ENCODE measurements around the gene CPNE7. TPM values are rescaled to one million over a fixed set of nuclear protein-coding genes. Genes with fewer than 3 reads are reported as not detected.

CPNE7 gene
- total and polyA plus RNA-seq, 4 experiments from 2014 or later: 2.3 to 7.3 (median 4.9) TPM

DNA sequence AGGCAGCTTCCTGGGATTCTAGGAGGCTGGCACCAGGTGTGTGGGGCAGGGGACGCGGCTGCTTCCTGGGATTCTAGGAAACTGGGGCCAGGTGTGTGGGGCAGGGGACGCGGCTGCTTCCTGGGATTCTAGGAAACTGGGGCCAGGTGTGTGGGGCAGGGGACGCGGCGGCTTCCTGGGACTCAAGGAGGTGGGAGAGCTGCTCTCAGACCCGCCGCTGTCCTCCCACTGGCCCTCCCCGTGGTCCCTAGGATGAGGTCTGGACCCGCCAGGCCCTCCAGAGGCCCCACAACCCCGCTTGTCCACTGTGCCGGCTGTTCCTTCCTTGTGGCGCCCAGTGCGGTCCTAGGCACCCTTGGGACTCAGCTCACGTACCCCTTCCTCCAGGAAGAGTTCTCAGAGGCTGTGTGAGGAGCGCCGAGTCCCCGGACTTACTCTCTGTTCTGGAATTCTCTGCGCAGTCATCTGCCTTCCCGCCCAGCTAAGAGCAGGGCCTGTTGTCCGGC, 38.4 kb downstream of the CPNE7 start:
- peak overlapping the region in 1 of 7 donors; percentile 65 for H3K27ac Mint-ChIP-seq
- Histone ChIP-seq H3K9me3 (ENCODE audit: control insufficient read depth in 1 of 2, low read length in 2 of 2) (no peaks in the 10 kb centered on the region), H3K27me3 (ENCODE audit: insufficient read depth, low read length) (no peaks in the 10 kb centered on the region), H3K4me3 (ENCODE audit: low read length in 2 of 2) (no peak overlapping the region), H3K4me1 (ENCODE audit: insufficient read depth, low read length) (peaks cover 7% of the 10 kb centered on the region), H3K36me3 (ENCODE audit: insufficient read depth, low read length) (no peaks in the 10 kb centered on the region), H3K27ac (ENCODE audit: low read depth, low read length) (no peak overlapping the region)
- H3K27me3 Mint-ChIP-seq: no peaks in the 10 kb centered on the region
- no peaks in the 10 kb centered on the region for H3K36me3 Mint-ChIP-seq
- no peak for DNase-seq
- H3K9me3 Mint-ChIP-seq: peaks cover 0 to 7% (median 2%) of the 10 kb centered on the region in 8 donors
- H3K4me3 Mint-ChIP-seq: no peak overlapping the region
- H3K4me1 Mint-ChIP-seq: peaks cover 11 to 17% (median 13%) of the 10 kb centered on the region in 4 donors
- ChIA-PET CTCF (ENCODE audit: partially characterized antibody) (interaction anchor here (0.7 to 2.2 kb wide), 4 partner anchors 14 to 246 kb away, joined by 3 to 9 read pairs (median 4); no protein-coding TSS in a partner anchor), POLR2A (ENCODE audit: partially characterized antibody) (no interaction called here)
- intact Hi-C loops (cut with micrococcal nuclease): no loop called here

DNA sequence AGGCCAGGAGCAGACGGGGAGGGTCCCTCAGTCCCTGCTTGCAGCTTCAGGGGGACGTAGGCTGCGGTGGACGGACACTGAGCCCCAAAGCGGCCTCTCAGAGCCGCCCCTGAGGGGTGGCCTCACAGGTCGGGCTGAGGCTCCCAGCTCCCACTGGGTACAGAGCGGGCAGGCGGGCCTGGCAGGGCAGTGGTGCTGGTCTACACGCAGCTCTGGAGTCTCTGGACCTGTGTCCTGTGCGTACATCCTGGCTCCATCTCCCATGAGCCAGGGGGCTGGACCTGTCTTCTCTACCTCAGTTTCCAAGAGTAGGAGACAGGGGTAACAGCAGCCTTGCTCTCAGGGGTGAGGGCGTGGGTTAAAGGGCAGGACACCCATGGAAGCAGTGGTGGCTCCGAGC, 39.6 kb downstream of the CPNE7 start:
- no peak overlapping the region for H3K4me3 ChIP-seq (ENCODE audit: low read length in 2 of 2)
- DNase-seq: no peak
- peaks cover 0 to 7% (median 2%) of the 10 kb centered on the region in 8 donors for H3K9me3 Mint-ChIP-seq
- POLR2A ChIA-PET (ENCODE audit: partially characterized antibody): interaction anchor here (0.6 to 1.4 kb wide), 4 partner anchors 12 to 259 kb away, joined by 3 to 7 read pairs (median 3); no protein-coding TSS in a partner anchor
- H3K9me3 ChIP-seq (ENCODE audit: control insufficient read depth in 1 of 2, low read length in 2 of 2): no peaks in the 10 kb centered on the region
- H3K4me1 Mint-ChIP-seq: peaks cover 11 to 17% (median 13%) of the 10 kb centered on the region in 4 donors
- no peaks in the 10 kb centered on the region for H3K27me3 Mint-ChIP-seq
- CTCF ChIA-PET (ENCODE audit: partially characterized antibody): interaction anchor here (1.0 to 2.2 kb wide), 6 partner anchors 15 to 249 kb away, joined by 3 to 9 read pairs (median 4); no protein-coding TSS in a partner anchor
- no peaks in the 10 kb centered on the region for H3K36me3 ChIP-seq (ENCODE audit: insufficient read depth, low read length)
- no peak overlapping the region for H3K27ac Mint-ChIP-seq
- no peak overlapping the region for H3K27ac ChIP-seq (ENCODE audit: low read depth, low read length)
- intact Hi-C loops (cut with micrococcal nuclease): no loop called here
- H3K27me3 ChIP-seq (ENCODE audit: insufficient read depth, low read length): no peaks in the 10 kb centered on the region
- H3K4me1 ChIP-seq (ENCODE audit: insufficient read depth, low read length): peaks cover 7% of the 10 kb centered on the region
- H3K36me3 Mint-ChIP-seq: no peaks in the 10 kb centered on the region
- no peak overlapping the region for H3K4me3 Mint-ChIP-seq

DNA sequence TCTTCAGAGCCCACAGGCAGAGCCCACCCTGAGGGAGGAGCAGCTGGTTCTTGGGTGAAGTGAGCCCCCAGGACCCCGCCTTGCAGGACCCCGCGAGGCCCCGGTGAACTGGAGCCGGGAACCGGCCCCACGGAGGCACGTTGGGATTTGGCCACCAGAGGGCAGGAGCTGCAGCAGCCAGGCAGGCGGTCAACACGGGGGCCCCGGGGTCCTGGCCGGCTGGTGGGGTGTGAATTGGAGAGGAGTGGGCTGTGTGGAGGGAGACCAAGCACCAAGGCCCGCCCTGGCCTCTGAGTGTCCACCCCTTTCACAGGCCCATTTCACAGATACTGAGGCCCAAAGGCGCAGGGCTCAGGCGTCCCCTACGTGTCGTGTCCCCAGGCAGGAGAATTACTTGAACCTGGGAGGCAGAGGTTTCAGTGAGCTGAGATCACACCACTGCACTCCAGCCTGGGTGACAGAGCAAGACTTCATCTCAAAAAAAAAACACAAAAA, 40.1 kb downstream of the CPNE7 start:
- Mint-ChIP-seq H3K36me3 (no peaks in the 10 kb centered on the region), H3K9me3 (peaks cover 0 to 7% (median 2%) of the 10 kb centered on the region in 8 donors), H3K4me3 (no peak overlapping the region), H3K4me1 (peaks cover 11 to 17% (median 13%) of the 10 kb centered on the region in 4 donors), H3K27ac (peak overlapping the region in 1 of 7 donors; percentile 78), H3K27me3 (no peaks in the 10 kb centered on the region)
- intact Hi-C loops (cut with micrococcal nuclease): no loop called here
- H3K27ac ChIP-seq (ENCODE audit: low read depth, low read length): no peak overlapping the region
- no peaks in the 10 kb centered on the region for H3K27me3 ChIP-seq (ENCODE audit: insufficient read depth, low read length)
- peak in 1 of 5 donors; percentile 5 for DNase-seq
- ChIA-PET POLR2A (ENCODE audit: partially characterized antibody) (interaction anchor here (1.1 to 1.4 kb wide), 2 partner anchors 13 to 54 kb away, joined by 3 to 7 read pairs; no protein-coding TSS in a partner anchor), CTCF (ENCODE audit: partially characterized antibody) (interaction anchor here (1.1 to 2.2 kb wide), 4 partner anchors 50 to 249 kb away, joined by 3 to 9 read pairs (median 4); no protein-coding TSS in a partner anchor)
- H3K4me3 ChIP-seq (ENCODE audit: low read length in 2 of 2): no peak overlapping the region
- H3K9me3 ChIP-seq (ENCODE audit: control insufficient read depth in 1 of 2, low read length in 2 of 2): no peaks in the 10 kb centered on the region
- peaks cover 7% of the 10 kb centered on the region for H3K4me1 ChIP-seq (ENCODE audit: insufficient read depth, low read length)
- H3K36me3 ChIP-seq (ENCODE audit: insufficient read depth, low read length): no peaks in the 10 kb centered on the region

DNA sequence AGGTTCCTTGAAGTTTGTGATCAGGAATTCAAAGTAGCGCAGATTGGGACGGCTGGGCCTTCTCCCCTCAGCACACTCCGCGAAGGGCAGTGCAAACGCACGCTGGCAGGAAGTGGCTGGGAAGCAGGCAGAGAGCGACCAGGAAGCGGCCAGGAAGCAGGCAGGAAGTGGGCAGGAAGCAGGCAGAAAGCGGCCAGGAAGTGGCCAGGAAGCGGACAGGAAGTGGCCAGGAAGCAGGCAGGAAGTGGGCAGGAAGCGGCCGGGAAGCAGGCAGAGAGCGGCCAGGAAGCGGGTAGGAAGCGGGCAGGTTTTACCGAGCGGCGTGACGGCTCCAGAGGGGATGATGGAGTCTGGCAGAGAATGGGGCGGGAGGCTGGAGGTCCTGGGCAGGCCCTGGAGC, 41.1 kb downstream of the CPNE7 start:
- H3K27ac ChIP-seq (ENCODE audit: low read depth, low read length): no peak overlapping the region
- H3K4me1 ChIP-seq (ENCODE audit: insufficient read depth, low read length): peaks cover 7% of the 10 kb centered on the region
- CTCF ChIA-PET (ENCODE audit: partially characterized antibody): no interaction called here
- Mint-ChIP-seq H3K4me3 (peak overlapping the region in 1 of 8 donors; percentile 59), H3K4me1 (peaks cover 11 to 17% (median 13%) of the 10 kb centered on the region in 4 donors), H3K27me3 (peaks cover 0 to under 1% of the 10 kb centered on the region in 2 donors), H3K36me3 (no peaks in the 10 kb centered on the region), H3K27ac (peak overlapping the region; percentile 29 to 95 (median 83)), H3K9me3 (peaks cover 0 to 7% (median 2%) of the 10 kb centered on the region in 8 donors)
- intact Hi-C loops (cut with micrococcal nuclease): no loop called here
- no peaks in the 10 kb centered on the region for H3K9me3 ChIP-seq (ENCODE audit: control insufficient read depth in 1 of 2, low read length in 2 of 2)
- no peaks in the 10 kb centered on the region for H3K27me3 ChIP-seq (ENCODE audit: insufficient read depth, low read length)
- peak in 3 of 5 donors; percentile 31 to 42 (median 34) for DNase-seq
- H3K36me3 ChIP-seq (ENCODE audit: insufficient read depth, low read length): no peaks in the 10 kb centered on the region
- POLR2A ChIA-PET (ENCODE audit: partially characterized antibody): interaction anchor here (1.4 kb wide), 1 partner anchor 55 kb away, joined by 3 read pairs; no protein-coding TSS in a partner anchor
- no peak overlapping the region for H3K4me3 ChIP-seq (ENCODE audit: low read length in 2 of 2)

DNA sequence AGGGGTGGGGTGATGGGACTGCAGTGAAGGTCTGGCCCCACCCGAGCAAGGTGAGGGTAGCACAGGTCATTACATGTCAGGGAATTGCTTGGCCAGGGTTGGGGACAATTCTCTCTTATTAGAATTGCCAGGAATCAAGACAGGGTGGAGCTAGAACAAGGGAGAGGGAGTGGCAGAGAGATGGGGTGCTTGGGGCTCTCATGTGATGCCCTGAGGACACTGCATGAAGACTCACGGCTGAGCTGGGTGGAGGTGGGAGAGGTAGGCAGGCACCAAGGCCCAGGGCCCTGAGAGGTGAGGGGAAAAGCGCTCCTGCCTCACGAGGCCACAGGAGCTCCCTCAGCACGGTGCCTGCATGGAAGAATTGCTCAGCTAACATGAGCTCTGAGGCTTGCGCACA, 41.5 kb downstream of the CPNE7 start:
- intact Hi-C loops (cut with micrococcal nuclease): no loop called here
- peaks cover 11 to 17% (median 13%) of the 10 kb centered on the region in 4 donors for H3K4me1 Mint-ChIP-seq
- Histone ChIP-seq H3K36me3 (ENCODE audit: insufficient read depth, low read length) (no peaks in the 10 kb centered on the region), H3K27me3 (ENCODE audit: insufficient read depth, low read length) (no peaks in the 10 kb centered on the region), H3K4me1 (ENCODE audit: insufficient read depth, low read length) (peaks cover 7% of the 10 kb centered on the region), H3K9me3 (ENCODE audit: control insufficient read depth in 1 of 2, low read length in 2 of 2) (no peaks in the 10 kb centered on the region), H3K4me3 (ENCODE audit: low read length in 2 of 2) (no peak overlapping the region), H3K27ac (ENCODE audit: low read depth, low read length) (no peak overlapping the region)
- no peak for DNase-seq
- peak overlapping the region; percentile 29 to 95 (median 83) for H3K27ac Mint-ChIP-seq
- peaks cover 0 to 2% of the 10 kb centered on the region in 2 donors for H3K27me3 Mint-ChIP-seq
- H3K36me3 Mint-ChIP-seq: no peaks in the 10 kb centered on the region
- ChIA-PET POLR2A (ENCODE audit: partially characterized antibody) (no interaction called here), CTCF (ENCODE audit: partially characterized antibody) (no interaction called here)
- H3K9me3 Mint-ChIP-seq: peaks cover 0 to 7% (median 2%) of the 10 kb centered on the region in 8 donors
- H3K4me3 Mint-ChIP-seq: no peak overlapping the region

DNA sequence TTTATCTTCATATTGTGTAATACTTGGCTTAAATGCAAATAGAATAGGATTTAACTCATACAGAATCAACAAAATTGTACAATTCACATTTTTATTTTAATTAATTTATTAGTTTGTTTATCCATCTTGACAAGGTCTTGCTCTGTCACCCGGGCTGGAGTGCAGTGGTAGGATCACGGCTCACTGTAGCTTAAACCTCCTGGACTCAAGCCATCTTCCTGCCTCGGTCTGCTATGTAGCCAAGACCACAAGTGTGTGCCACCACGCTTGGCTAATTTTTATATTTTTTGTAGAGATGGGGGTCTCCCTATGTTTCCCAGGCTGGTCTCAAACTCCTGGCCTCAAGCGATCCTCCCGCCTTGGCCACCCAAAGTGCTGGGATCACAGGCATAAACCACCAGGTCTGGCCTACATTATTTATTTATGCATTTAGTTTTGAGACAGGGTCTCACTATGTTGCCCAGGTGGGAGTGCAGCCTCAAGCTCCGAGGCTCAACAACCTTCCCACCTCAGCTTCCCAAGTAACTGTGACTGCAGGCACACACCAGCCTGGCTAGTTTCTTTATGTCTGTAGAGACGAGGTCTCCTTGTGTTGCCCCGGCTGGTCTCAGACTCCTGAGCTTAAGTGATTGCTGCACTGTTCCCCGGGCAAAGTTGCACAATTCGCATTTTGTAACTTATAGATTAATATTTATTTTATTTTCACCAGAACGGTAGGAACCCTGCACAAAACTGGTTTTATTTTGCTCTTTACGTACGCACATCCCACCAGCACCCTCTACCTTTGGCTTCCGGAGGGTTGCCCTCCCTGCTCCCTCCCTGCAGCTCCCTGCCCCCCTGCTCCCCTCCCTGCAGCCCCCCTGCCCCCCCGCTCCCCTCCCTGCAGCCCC, 42.8 kb downstream of the CPNE7 start:
- H3K36me3 ChIP-seq (ENCODE audit: insufficient read depth, low read length): no peaks in the 10 kb centered on the region
- DNase-seq: no peak
- no peaks in the 10 kb centered on the region for H3K27me3 ChIP-seq (ENCODE audit: insufficient read depth, low read length)
- Mint-ChIP-seq H3K27me3 (peaks cover 1 to 2% of the 10 kb centered on the region in 2 donors), H3K27ac (no peak overlapping the region), H3K4me3 (no peak overlapping the region), H3K4me1 (peaks cover 7 to 14% (median 9%) of the 10 kb centered on the region in 4 donors), H3K36me3 (no peaks in the 10 kb centered on the region), H3K9me3 (peaks cover 0 to 7% (median 2%) of the 10 kb centered on the region in 8 donors)
- no peaks in the 10 kb centered on the region for H3K9me3 ChIP-seq (ENCODE audit: control insufficient read depth in 1 of 2, low read length in 2 of 2)
- peaks cover 7% of the 10 kb centered on the region for H3K4me1 ChIP-seq (ENCODE audit: insufficient read depth, low read length)
- no peak overlapping the region for H3K4me3 ChIP-seq (ENCODE audit: low read length in 2 of 2)
- CTCF ChIA-PET (ENCODE audit: partially characterized antibody): interaction anchor here (1.2 kb wide), 1 partner anchor 18 kb away, joined by 3 read pairs; no protein-coding TSS in a partner anchor
- intact Hi-C loops (cut with micrococcal nuclease): no loop called here
- POLR2A ChIA-PET (ENCODE audit: partially characterized antibody): no interaction called here
- no peak overlapping the region for H3K27ac ChIP-seq (ENCODE audit: low read depth, low read length)

DNA sequence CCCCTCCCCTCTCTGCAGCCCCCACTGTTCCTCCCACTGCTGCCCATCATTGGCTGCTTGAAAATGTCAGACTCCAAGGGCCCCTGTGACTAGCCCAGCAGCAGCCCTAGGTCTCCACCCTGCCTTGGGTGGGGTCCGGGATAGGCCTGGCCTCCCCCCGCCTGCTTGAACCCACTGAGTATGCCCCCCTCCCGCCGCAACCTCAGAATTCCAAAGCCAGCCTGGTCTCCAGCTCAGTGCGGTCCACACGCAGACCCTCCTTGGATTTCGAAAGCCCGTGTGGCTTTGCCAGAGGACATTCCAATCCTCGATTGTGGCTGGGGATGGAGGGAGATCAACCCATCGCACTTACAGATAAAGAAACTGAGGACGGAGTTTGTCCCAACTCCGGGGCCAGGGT, 44.3 kb downstream of the CPNE7 start:
- intact Hi-C loops (cut with micrococcal nuclease): no loop called here
- Histone ChIP-seq H3K4me1 (ENCODE audit: insufficient read depth, low read length) (peaks cover 7% of the 10 kb centered on the region), H3K36me3 (ENCODE audit: insufficient read depth, low read length) (no peaks in the 10 kb centered on the region), H3K27ac (ENCODE audit: low read depth, low read length) (no peak overlapping the region), H3K27me3 (ENCODE audit: insufficient read depth, low read length) (no peaks in the 10 kb centered on the region), H3K4me3 (ENCODE audit: low read length in 2 of 2) (no peak overlapping the region), H3K9me3 (ENCODE audit: control insufficient read depth in 1 of 2, low read length in 2 of 2) (no peaks in the 10 kb centered on the region)
- DNase-seq: no peak
- no peak overlapping the region for H3K4me3 Mint-ChIP-seq
- H3K36me3 Mint-ChIP-seq: no peaks in the 10 kb centered on the region
- peaks cover 7 to 14% (median 9%) of the 10 kb centered on the region in 4 donors for H3K4me1 Mint-ChIP-seq
- POLR2A ChIA-PET (ENCODE audit: partially characterized antibody): no interaction called here
- H3K27me3 Mint-ChIP-seq: peaks cover 6 to 8% of the 10 kb centered on the region in 2 donors
- CTCF ChIA-PET (ENCODE audit: partially characterized antibody): no interaction called here
- H3K9me3 Mint-ChIP-seq: peaks cover 0 to 7% (median 2%) of the 10 kb centered on the region in 8 donors
- no peak overlapping the region for H3K27ac Mint-ChIP-seq

Data from CD4-positive, alpha-beta memory T cell (primary cell).